Limb (tissue), 2 donors: Measurements from ENCODE around the gene EIF4E1B.

Experiments
- DNase-seq, 2 donors: peaks; one replicate each; pipeline ENCODE4 v3.0.0-alpha.2; 2016; ENCODE audit errors: extremely low spot score in 2 of 2

EIF4E1B gene

DNA sequence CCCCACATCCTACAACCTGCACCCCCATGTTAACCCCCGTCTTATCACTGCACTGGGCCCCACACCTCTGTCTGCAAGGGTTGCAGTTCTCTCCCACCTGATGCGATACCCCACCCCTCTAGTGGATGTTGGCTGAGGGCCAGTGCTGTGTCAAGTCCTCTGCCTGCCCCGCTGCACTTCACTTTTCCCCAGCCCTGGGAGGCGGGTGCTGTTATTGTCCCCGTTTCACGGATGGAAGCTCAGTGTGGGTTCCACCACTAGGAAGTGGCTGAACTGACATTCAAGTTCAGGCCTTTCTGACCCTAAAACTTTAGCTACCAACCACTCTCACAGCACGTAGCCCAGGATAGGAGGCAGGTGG, 3.6 kb upstream of the EIF4E1B start:
- no peak for DNase-seq

DNA sequence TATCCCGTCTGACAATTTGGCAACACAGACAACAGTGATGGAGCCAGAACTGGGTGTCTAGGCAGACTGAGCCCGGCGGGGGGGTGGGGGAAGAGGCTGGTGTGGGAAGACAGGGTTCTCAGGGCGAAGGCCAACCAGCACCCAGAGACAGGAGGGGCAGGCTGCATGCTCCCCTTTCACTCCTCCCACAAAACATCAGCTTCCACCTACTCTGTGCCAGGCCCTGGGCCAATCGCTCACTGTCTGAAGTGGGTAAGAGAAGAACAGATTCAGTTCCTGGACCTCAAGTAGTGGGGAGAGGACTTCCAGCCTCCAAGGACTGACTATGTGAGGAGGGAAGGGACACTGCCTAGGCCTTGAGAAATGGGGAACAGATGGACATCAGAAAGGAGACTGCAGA, 2.9 kb upstream of the EIF4E1B start:
- DNase-seq: no peak

DNA sequence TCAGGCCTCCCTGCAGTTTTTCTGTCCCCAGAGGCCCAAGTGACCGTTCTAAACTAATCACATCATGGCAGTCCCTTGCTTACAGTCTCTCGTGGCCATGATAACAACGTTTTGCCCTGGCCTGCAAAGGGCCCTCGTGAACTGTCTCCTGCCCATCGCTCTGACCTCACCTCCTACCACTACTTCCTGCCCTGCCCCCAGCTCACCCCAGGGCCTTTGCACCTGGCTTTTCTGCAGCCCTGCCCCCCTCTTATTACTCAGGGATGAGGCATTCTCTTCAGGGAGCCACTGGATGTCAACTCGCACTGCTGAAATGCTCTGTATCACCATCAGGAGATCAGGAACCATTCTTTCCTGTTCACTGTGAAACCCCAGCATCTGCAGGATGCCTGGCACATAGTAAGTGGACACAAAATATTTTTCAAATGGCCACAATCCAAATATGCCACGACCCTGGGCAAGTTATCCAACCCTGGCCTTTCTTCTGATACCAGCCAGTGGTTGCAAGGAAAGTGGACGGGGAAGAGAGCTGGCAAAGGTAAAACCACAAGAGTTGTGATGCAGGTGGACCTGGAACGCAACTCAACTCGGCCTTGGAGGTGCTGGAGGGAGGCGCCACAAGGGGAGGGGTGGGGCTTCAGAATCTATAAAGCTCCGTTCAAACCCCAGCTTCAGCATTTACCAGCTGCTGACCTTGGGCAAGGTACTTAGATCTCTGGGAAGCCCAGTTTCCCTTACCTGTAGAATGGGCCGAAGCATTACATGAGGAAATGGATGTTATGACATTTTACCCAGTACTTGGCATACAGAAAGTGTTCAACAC, 1.9 kb upstream of the EIF4E1B start:
- no peak for DNase-seq

DNA sequence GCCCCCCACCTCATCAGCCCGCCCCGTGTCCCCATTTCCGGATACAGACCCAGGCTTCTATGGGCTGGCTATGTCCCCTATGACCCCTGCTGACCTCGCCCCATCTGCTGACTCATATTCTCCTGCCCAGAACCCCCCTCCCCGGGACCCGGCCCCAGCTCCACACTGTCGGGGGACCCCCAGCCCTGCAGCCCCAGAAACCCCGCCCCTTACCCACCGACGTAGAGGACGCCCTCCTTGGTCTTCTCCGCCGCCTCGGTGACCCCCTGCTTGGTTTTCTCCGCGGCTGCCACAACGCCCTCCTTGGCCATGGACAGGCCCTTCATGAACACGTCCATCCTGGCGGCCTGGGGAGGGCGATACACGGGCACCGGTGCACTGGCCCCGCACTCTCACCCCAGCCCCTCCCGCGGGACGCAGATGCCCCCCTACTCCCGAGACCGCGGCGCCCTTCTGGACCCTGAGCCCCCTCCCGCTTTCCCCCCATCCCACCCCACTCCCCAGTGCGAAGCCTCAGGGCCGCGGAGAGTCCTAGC, 1.1 kb upstream of the EIF4E1B start:
- no peak for DNase-seq

DNA sequence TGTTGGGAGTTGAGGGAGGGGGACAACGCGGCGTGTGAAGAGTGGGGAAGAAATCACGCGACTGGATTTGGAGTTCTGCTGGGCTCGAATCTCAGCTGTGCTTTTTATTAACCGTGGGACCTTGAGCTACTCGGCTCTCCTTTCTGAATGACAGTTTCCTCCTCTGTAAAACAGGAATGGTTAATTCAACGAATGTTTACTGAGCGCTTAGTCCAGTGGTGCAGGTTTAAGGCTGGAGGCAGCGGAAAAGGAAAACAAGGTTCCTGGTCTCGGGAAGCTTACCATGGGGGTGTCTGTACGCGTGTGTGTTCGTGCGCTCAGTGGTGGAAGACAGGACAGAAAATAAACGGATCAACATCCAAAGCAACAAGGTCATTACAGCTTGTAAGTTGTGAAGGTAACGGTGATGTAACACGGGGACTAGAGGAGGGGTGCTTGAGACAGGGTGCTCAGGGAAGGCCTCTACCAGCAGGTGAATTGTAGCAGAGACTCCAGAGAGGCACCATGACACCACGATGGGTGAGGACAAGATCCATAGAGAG, 277 bp downstream of the EIF4E1B start:
- no peak for DNase-seq

DNA sequence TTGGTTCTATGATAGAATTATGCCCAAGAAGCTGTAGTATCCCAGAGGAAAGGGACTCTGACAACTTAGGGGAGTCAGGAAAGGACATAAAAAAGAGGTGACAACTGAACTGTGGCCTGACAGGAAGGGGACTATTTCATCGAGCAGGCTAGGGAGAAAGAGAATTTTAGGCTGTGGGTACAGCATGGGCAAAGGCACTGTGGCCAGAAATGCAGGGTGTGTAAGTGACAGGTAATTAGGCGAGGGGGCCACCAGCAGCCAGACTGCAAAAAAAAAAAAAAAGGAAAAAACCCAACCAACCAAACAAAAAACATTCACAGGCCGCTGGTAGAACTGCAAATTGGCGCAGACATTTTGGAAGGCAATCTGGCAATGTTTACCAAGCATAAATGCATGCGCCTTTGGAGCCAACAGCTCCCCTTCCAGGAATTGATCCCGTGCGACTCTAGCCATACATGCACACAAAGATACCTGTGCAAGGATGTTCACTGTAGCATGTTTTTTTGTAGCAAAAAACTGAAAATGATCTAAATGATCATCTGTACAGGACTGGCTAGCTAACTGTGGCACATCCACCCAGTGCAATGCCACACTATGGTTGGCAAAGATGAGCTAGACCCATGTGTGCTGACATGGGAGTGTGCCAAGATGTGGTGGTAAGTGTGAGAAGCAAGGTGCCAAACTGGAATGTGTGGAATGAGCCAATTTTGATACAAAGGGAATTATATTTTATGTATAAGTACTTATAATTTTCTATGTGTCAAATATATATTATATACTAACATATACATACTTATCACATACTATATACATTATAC, 1.1 kb downstream of the EIF4E1B start:
- DNase-seq: no peak

DNA sequence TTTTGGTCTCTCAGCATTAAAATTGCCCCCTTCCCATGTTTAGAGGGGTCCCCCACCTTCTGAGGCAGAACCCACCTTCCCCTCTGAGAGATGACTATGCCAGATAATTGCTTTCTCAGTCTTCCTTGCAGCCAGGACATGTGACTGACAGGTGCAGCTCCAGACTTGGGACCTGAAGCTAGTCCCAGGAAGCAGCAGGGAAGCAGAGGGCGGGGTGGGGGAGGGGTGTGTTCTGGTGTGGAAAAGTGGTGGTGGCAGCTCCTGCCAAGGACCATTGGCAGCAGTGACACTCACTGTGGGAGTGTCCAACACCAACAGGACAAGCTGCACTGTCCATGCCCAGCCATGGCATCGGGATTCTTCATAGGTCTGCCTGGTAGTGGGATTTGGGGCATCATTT, 2.3 kb downstream of the EIF4E1B start:
- DNase-seq: no peak

DNA sequence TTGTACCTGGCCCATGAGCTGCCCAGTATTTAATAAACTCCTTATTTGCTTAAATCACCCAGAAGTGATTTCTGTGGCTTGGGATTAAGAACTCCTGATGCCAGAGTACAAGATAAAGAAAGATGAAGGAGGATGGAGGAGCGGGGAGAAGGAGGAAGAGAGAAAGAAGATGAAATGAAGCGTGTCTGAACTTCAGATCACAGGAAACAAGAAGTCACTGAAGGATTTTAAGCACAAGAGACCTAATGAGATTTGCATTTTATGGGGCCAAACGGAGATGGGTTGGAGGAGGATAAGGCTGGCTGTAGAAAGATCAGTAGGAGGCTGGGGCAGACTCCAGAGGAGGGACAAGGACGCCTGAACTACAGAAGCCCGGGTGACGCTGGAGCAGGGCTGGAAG, 3.1 kb downstream of the EIF4E1B start:
- DNase-seq: no peak

DNA sequence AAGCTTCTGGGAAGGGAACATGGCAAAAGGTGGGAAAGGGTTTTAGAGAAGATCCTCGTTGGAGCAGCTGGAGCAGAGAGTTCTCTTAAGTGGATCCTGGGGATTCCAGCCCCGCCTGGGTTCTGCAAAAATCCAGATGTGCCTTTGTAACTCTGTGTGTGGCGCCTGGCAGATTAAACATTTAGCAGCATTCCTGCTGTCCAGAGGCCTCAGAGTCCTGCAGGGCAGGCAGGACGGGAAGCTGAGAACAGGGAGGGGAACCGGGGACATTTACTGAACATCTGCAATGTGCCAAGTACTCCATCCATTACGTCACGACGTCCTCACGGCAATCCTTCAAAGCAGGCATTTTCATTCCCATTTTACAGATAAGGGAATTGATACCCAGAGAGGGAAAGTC, 6.0 kb downstream of the EIF4E1B start:
- DNase-seq: no peak

DNA sequence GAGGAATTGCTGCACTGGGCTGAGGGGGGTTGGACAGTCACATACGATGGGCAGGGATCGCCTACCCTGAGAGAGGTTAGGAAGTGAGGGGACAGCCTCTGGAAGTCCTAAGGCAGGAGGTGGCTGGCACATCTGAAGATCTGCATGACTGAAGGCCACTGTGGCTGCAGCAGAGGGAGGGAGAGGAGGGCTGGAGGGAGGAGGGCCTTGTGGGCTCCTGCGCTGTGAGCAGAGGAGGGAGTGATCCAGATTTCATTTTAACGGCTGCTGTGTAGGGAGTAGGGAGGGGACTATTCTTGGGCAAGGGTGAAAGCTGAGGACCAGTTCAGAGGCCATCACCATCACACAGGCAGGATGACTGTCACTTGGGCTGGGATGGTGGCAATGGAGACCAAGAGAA, 7.1 kb downstream of the EIF4E1B start:
- DNase-seq: no peak

DNA sequence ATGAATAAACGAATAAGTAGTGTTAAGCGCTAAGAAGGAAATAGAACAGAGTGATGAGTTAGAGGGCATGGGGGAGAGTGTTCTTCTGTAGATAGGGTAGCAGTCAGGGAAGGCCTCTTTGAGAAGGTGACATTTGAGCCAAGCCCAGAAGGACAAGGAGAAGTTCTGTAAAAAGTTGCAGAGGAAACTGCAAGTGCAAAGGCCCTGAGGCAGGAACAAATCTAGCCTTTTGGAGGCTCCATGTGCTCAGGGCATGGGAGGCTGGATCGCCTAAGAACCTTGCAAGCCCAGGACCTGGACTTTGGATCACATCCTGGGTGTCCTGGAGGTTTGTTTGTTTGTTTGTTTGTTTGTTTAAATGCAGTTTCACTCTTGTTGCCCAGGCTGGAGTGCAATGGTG, 8.0 kb downstream of the EIF4E1B start:
- no peak for DNase-seq

DNA sequence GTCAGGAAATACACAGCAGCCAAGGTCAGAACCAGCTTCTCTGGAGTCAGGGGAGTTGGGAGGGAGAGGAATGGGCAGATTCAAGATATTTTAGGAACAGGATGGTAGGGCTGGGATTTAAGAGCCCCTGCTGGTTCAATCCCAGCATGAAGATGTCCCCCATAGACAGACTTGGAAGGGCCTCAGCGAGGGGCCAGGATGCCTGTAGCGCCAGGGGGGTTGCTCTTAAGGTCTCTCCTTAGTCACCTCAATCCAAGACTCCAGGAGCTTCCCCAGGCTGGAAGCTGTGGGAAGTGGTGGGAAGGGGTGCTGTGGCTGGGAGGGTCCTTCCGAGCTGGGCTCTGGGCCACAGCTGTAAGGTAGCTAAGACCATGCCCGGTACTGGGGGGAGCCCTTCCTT, 8.7 kb downstream of the EIF4E1B start:
- DNase-seq: no peak

DNA sequence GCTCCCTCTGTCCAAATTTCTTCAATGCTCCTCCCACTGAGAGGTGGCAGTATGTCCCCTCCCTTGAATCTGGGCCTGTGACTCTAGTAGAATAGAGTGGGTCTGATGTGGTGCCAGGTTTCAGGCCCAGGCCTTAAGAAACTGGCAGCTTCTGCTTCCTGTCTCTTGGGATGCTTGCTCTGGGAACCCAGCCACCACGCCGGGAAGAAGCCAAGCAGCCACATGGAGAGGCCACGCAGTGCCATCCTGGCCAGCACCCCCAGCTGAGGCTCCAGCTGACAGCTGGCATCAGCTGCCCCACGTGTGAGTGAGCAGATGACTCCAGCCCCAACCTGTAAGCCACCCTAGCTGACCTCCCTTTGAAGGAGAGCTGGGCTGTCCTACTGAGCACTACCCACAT, 9.5 kb downstream of the EIF4E1B start:
- peak in 1 of 2 donors; percentile 48 for DNase-seq

DNA sequence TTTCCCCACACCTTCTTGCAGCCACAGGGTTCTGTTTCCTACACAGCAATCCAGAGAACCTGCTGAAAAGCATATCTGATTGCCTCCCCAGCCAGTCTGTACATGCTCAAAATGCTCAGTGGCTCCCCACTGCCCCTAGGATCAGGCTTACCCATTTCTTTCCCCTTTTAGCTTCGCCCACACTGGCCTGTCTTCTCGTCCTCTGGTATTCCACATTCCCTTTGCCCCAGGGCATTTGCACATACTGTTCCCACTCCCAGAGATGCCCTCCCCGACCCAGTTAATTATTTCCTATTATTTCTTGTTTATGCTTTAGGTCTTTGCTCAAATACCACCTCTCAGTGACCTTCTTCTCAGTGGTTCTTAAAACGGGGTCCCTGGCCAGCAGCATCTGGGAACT, 10.1 kb downstream of the EIF4E1B start:
- DNase-seq: no peak

DNA sequence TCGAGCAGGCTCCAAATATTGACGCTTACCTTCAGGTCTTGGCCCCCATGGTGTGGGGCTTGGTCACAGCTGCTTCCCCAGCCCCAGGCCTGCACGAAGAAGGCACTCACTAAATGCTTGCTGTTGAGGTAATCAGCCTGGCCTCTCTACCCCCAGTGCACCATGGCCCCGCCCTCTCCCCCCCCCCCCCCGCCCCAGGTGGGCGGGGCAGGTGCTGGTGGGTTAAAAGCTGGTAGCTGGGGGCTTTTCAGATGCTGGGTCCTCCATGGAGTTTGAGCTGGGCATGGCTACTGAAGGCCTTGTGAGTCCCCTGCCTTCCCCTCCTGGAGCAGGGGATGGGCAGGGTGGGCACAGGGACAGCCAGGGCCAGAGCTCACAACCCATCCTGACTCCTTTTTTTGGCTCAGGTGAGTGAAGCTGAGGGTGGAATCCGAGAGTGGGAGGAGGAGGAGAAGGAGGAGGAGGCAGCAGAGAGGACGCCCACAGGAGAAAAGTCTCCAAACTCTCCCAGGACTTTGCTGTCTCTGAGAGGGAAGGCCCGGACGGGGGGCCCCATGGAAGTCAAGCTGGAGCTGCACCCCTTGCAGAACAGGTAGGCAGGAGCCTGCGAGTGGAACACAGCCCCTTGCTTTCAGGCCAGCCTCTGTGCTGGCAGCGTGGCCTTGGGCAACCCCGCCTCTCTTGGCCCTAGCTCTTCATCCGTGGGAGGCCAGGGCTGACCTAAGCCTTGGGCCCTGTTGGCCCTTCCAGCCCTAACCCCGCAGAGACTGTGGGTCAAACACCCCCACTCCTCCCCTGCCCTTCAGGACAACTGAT, 12.4 kb downstream of the EIF4E1B start:
- DNase-seq: no peak

DNA sequence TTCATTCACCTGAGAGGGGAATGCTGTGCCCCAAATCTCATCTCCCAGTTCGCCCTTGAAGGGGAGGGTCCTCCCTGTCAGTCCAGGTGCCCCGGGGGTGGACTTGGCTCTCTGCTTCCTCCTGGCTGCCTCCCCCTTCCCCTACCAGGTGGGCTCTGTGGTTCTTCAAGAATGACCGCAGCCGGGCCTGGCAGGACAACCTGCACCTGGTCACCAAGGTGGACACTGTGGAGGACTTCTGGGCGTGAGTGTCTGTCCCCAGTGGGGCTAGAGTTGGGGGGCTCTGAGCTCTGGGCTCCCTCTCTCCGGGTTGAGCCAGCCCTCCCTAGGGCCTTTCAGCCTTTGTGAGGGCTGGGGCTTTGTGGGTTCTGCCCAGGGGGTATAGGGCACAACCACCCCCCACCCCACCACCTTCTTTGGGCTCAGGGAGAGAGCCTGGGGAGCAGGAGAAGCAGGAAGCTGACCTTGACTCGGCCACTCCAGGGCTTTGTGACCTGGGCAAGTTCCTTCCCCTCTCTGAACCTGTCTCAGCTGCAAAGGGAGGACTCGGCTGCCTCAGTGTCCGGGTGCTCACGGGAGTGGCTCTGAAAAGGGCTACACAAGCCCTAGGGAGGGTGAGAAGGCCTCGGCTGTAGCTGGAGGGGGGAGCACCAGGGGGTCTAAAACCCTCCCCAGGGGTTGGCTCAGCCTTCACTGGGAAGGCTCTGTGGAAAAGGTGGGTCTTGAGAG, 13.2 kb downstream of the EIF4E1B start:
- DNase-seq: no peak

DNA sequence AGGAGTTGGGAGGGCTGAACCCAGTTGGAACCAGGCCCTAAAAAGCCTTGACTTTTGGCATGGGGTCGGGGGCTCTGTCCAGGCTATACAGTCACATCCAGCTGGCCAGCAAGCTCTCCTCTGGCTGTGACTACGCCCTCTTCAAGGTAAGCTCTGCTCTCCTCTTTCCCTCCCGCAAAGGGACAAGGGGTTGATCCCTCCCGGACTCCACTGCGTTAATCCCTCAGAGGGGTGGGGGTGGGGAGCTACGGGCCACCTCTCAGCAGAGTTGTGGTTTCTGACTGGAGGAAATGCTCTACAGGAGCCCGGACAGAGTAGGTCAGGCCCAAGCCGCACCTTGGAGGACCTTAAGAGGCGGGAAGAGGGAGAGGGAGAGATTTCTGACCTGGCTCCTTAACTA, 13.8 kb downstream of the EIF4E1B start:
- no peak for DNase-seq

DNA sequence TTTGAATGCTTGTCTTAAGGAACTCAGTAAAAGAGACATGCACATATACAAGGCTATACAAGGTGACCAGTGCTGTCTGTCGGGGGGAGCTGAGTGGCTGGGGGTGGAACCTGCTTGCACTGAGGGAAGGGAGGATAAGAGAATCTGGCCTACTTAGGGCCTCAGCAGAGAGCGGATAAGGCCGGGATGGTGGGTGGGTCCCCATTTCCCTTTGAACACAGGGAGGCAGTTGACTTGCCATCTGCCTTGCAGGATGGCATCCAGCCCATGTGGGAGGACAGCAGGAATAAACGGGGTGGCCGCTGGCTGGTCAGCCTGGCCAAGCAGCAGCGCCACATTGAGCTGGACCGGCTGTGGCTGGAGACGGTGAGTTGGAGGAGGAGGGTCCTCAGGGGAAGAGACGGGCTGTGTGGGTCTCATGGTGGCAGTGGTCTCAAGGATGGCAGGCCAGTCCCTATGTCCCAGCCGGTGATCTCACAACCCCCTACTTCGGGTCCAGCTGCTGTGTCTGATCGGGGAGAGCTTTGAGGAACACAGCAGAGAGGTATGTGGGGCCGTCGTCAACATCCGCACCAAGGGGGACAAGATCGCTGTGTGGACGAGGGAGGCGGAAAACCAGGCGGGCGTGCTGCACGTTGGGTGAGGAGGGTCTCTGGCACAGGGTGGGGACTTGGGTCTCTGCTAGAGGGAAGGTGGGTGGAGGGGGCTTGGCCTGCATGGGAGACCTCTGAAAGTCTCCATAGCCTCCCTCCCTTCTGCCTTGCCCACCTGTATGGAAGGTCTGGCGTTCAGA, 14.6 kb downstream of the EIF4E1B start:
- DNase-seq: no peak

DNA sequence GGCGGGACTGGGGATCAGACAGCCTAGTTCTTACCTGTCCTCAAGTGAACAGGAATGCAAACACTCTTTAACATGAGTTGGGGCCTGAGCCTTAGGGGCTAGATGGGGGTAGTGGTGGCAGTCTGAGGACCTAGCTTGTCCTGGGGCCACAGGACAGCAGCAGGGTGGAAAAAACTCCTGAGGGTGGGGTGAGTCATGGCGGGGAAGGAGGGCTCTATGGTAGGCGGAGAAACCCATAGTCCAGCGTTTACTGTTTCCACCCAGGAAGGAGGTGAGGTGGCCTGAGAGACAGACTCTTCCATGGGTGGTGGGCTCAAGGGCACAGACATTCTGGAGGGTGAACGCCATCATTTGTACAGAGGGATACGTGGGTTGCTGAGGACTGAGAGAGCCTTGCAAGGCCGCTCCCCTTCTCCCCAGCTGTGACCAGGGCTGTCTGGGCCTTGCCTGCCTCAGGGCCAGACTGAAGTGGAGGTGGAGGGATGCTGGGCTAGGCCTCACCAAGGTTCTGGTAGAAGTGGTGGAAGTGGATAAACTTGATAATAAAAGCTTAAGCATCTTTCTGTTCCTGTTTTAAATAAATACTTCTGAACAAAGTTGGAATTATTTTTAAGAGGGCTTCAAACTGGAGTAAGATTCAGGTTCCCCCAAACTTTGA, 15.7 kb downstream of the EIF4E1B start:
- DNase-seq: no peak

DNA sequence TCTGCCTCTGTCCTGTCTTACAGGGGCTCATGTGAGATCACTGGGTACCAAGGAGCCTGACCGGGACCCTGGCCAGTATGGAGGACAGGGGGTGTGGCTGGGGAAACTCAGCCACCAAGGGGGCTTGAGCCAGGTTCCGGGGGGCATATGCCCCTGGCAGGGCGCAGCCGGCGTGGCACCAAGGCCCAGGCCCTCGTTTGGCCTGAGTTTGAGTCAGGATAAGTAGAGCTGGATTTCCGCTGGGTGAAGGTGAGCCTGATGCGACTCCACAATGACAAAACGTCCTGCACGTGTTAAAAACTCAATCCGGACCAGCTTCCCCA, 16.2 kb downstream of the EIF4E1B start:
- DNase-seq: no peak
